G401.6 (cell line): ENCODE measurements around the gene TNIK.

Experiments used
- FAIRE-seq: peaks from 2 replicates; lab custom pipeline; 2012; peaks lifted over from hg19 to GRCh38; lab: Jason Lieb, UNC

TNIK gene

GRCh38 chr3:171026597-171027293 lies 433.5 kb downstream of the TNIK start, which contains the start of gene SLC2A2:
Gene SLC2A2, minus strand, starts transcription at chr3:171026720. Its CDS starts 50 bp downstream, at chr3:171026670.
- FAIRE-seq: no peak

GRCh38 chr3:171023566-171023965 lies 436.6 kb downstream of the TNIK start:
- no peak for FAIRE-seq

GRCh38 chr3:171021377-171021776 lies 438.8 kb downstream of the TNIK start:
- no peak for FAIRE-seq

- FAIRE-seq: no peak
These were observed 441.9 kb downstream of the TNIK start for GRCh38 chr3:171018156-171018935.

GRCh38 chr3:171013822-171014748 lies 446.1 kb downstream of the TNIK start:
- no peak for FAIRE-seq

- no peak for FAIRE-seq
These were observed 448.3 kb downstream of the TNIK start for GRCh38 chr3:171011873-171012336.
